ENCODE data around the gene TTLL1. TPM values are rescaled to one million over a fixed set of nuclear protein-coding genes. Genes with fewer than 3 reads are reported as not detected.

The TTLL1 gene
- total and polyA plus RNA-seq, 2 of the 4 experiments (the other 2 are of a cell fraction), result 10.8 to 13.2 TPM

- peaks cover 10 to 73% of the 10 kb centered on the region in 2 experiments for H3K79me1 ChIP-seq (ENCODE audit: low read depth in 1 of 2, low read length in 2 of 2)
- intact Hi-C loops (cut with micrococcal nuclease) (no loop called here), dilution Hi-C loops (cut with HindIII; ENCODE audit: low sequenced_read_pairs, unreplicated experiment) (no loop called here), in situ Hi-C loops (cut with MboI; ENCODE audit: low sequenced_read_pairs) (no loop called here)
- H3K4me3 ChIP-seq (ENCODE audit: insufficient read depth, low read depth, low read length), result no peak overlapping the region
- peak overlapping the region; percentile 37; the same call in 1 of the 2 replicates for H3K4ac ChIP-seq (ENCODE audit: low read depth, low read length)
- TF ChIP-seq POLR2A (IDR thresholded peaks at IDR 0.05; ENCODE audit: low read depth, low read length) (no peak), USF2 (IDR thresholded peaks at IDR 0.05; ENCODE audit: low read depth, low read length) (peak; percentile 9; the same call in 1 of the 2 replicates), MAZ (IDR thresholded peaks at IDR 0.05; ENCODE audit: borderline replicate concordance, low read depth, low read length) (no peak)
- H4K20me1 ChIP-seq (ENCODE audit: insufficient read depth, low read length), result peaks cover 47% of the 10 kb centered on the region
- H2AFZ ChIP-seq (replicated peaks; ENCODE audit: low read length, poor library complexity), result no peak overlapping the region
- peak overlapping the region; percentile 21 for H2BK5ac ChIP-seq (ENCODE audit: low read depth, low read length, poor library complexity, severe bottlenecking)
- H2BK20ac ChIP-seq (ENCODE audit: low read depth, low read length), result no peak overlapping the region
- peak overlapping the region; percentile 24; the same call in 1 of the 3 replicates for H2BK15ac ChIP-seq (ENCODE audit: low read depth, low read length)
- no peaks in the 10 kb centered on the region for H3K9me3 ChIP-seq (ENCODE audit: control insufficient read depth, insufficient read depth, low read length)
- peak overlapping the region; percentile 23; the same call in 1 of the 2 replicates for H3K23ac ChIP-seq (ENCODE audit: low read depth, low read length)
- no TSS peak for BruUV-seq (replicated peaks)
- H3K27ac ChIP-seq (ENCODE audit: insufficient read depth, low read length), result no peak overlapping the region
- H2BK120ac ChIP-seq (ENCODE audit: low read depth, low read length), result 0 out of 2 replicates have a peak overlapping the region, but pooled peaks have one; percentile 30
- ATAC-seq (ENCODE audit: low read depth) (peak; percentile 71), DNase-seq (peak; percentile 75)
- H2AK5ac ChIP-seq (ENCODE audit: low read depth, low read length), result peak overlapping the region; percentile 9; the same call in 1 of the 2 replicates
- H3K18ac ChIP-seq (ENCODE audit: low read depth, low read length), result no peak overlapping the region
- peaks cover 29% of the 10 kb centered on the region for H3K9me1 ChIP-seq (ENCODE audit: insufficient read depth, low read length)
- no peak overlapping the region for H2AK9ac ChIP-seq (replicated peaks; ENCODE audit: low read depth, low read length, poor library complexity)
- peak overlapping the region in 1 of 2 experiments; percentile 24; a peak in 1 of 4 replicates for H4K8ac ChIP-seq (ENCODE audit: low read depth in 2 of 2, low read length in 2 of 2)
- H4K5ac ChIP-seq (ENCODE audit: low read depth, low read length), result 0 out of 2 replicates have a peak overlapping the region, but pooled peaks have one; percentile 11
- 0 out of 2 replicates have a peak overlapping the region, but pooled peaks have one; percentile 49 for H4K91ac ChIP-seq (ENCODE audit: insufficient read depth, low read depth, low read length)
- peaks cover 32% of the 10 kb centered on the region for H3K4me1 ChIP-seq (ENCODE audit: control insufficient read depth, insufficient read depth, low read length)
- no peaks in the 10 kb centered on the region for H3K27me3 ChIP-seq (ENCODE audit: control insufficient read depth, insufficient read depth, low read length)
- H3K36me3 ChIP-seq (ENCODE audit: control insufficient read depth, insufficient read depth, low read length), result no peaks in the 10 kb centered on the region
- 0 out of 2 replicates have a peak overlapping the region, but pooled peaks have one; percentile 44 for H3K14ac ChIP-seq (replicated peaks; ENCODE audit: low read depth, low read length)
- no peak overlapping the region for H3K56ac ChIP-seq (ENCODE audit: extremely low read depth, insufficient read depth, low read length)
- ChIA-PET CTCF (no interaction called here), POLR2A (ENCODE audit: unreplicated experiment) (interaction anchor here (1.3 kb wide), 1 partner anchor 13 kb away, joined by 3 read pairs; no protein-coding TSS in a partner anchor)
- H3K9ac ChIP-seq (ENCODE audit: low read depth, low read length), result no peak overlapping the region
- H3K4me2 ChIP-seq (ENCODE audit: low read depth, low read length), result 0 out of 2 replicates have a peak overlapping the region, but pooled peaks have one; percentile 57
- 87% methylated on average over 4 of the region's 5 CpGs; no CpG with 5 or more reads in 1 of the 2 experiments for WGBS, 2 experiments (ENCODE audit: extremely low coverage in 2 of 2, insufficient read length in 1 of 2)
Observed at GRCh38 chr22:43007519-43008102, 81.6 kb downstream of the TTLL1 start.
